HUES48 (cell line): Measurements from ENCODE around the gene ADAMTS3.

Experiments used
- H3K27ac ChIP-seq: one replicate; pipeline ENCODE4 v1.7.0; 2013; ENCODE audit warnings: low read depth, low read length, inconsistent platforms
- H3K27me3 ChIP-seq: 2 replicates; pipeline ENCODE4 v1.6.1; 2013; ENCODE audit warnings: mild to moderate bottlenecking, low read length; ENCODE audit not compliant: control insufficient read depth, insufficient read depth
- H3K36me3 ChIP-seq: 2 replicates; pipeline ENCODE4 v1.6.1; 2013; ENCODE audit warnings: low read length; ENCODE audit not compliant: control insufficient read depth, insufficient read depth
- H3K4me1 ChIP-seq: 2 replicates; pipeline ENCODE4 v1.6.1; 2013; ENCODE audit warnings: mild to moderate bottlenecking, low read length; ENCODE audit not compliant: control insufficient read depth, insufficient read depth
- H3K4me3 ChIP-seq: 2 replicates; pipeline ENCODE4 v1.5.1; 2013; ENCODE audit warnings: mild to moderate bottlenecking, low read depth, low read length
- H3K9ac ChIP-seq: 2 replicates; pipeline ENCODE4 v1.6.1; 2013; ENCODE audit warnings: mild to moderate bottlenecking, low read depth, low read length, moderate library complexity
- H3K9me3 ChIP-seq: 2 replicates; pipeline ENCODE4 v1.6.1; 2013; ENCODE audit warnings: low read length; ENCODE audit not compliant: control insufficient read depth, insufficient read depth

Gene ADAMTS3

DNA sequence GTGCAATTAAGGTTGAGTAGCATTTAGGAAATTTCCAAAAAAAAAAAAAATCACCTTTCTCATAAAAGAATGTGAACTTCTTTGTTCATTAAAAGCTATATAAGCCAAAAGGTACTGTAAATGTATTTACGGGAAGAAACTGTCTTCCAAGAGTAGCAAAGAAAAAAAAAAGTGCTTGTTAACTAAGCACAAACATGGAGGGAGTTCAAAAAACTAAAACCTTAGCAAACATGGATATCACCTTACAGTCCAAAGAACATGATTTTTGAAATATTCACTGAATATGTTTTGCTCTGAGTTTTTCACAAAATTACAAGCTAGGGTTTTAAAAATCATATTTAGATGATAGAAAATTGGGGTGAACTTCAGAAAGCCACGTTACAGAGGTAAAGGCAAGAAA is 217.5 kb downstream of the ADAMTS3 start:
- Histone ChIP-seq H3K27me3 (no peaks in the 10 kb centered on the region), H3K9ac (no peak overlapping the region), H3K9me3 (no peaks in the 10 kb centered on the region), H3K4me1 (no peaks in the 10 kb centered on the region), H3K27ac (no peak overlapping the region), H3K36me3 (no peaks in the 10 kb centered on the region), H3K4me3 (no peak overlapping the region)

DNA sequence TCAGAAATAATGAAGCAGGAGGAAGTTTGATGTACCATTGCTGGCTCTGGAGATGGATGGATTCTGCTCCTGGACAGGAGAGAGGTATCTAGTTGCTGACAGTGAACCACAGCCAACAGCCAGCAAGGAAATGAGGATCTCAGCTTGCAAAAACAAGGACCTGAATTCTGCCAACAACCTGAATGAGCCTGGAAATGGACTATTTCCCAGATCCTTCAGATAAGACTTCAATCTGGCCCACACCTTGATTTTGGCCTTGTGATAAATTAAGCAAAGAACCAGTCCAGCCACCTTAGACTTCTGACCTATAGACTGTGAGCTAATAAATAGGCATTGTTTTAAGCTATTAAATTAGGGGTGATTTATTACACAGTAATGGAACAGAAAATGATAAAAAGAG is 220.3 kb downstream of the ADAMTS3 start:
- H3K4me3 ChIP-seq: no peak overlapping the region
- H3K27ac ChIP-seq: no peak overlapping the region
- H3K4me1 ChIP-seq: no peaks in the 10 kb centered on the region
- no peak overlapping the region for H3K9ac ChIP-seq
- H3K27me3 ChIP-seq: no peaks in the 10 kb centered on the region
- no peaks in the 10 kb centered on the region for H3K36me3 ChIP-seq
- H3K9me3 ChIP-seq: no peaks in the 10 kb centered on the region

DNA sequence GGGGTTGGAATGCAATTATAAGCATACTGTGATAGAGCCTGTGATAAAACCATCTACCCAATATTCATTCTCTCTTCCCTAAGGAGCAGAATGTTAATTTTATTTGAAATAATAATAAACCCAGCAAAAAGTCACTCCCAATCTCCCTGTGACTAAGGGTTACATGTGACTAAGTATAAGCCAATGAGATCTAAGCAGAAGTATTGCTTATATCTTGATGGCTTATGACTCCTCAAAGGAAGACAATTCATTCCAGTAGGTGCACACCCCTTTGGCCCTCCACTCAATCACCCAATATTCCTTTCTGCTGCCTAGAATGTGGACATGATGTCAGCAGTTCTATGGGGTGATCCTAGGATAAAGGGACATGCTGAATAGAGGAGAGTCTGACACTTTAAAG is 224.6 kb downstream of the ADAMTS3 start:
- H3K27me3 ChIP-seq: no peaks in the 10 kb centered on the region

DNA sequence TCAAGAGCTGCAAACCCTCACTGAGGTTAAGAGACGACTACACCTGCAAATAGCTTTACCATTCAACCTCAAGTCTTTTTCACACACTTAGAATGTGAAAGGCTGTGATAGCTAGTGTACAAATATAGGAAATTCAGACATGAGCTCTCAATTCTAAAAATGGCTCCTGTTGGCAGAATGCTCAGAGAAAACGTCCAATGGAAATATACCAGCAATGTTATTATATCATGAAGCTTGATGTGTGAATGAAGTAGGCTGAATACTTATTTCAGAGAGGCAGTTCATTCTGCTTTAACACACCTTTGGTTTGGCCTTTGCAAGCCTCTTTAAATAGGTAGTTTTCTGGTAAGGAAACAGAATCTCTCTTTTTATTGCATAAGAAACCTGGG is 227.6 kb downstream of the ADAMTS3 start:
- Histone ChIP-seq H3K27ac (no peak overlapping the region), H3K9me3 (no peaks in the 10 kb centered on the region), H3K4me1 (no peaks in the 10 kb centered on the region), H3K36me3 (no peaks in the 10 kb centered on the region), H3K27me3 (no peaks in the 10 kb centered on the region), H3K9ac (no peak overlapping the region), H3K4me3 (no peak overlapping the region)

More for the DNA sequence above, 224.6 kb downstream of the ADAMTS3 start:
- Histone ChIP-seq H3K4me3 (no peak overlapping the region), H3K27ac (no peak overlapping the region), H3K9ac (no peak overlapping the region), H3K9me3 (no peaks in the 10 kb centered on the region), H3K36me3 (no peaks in the 10 kb centered on the region), H3K4me1 (no peaks in the 10 kb centered on the region)

DNA sequence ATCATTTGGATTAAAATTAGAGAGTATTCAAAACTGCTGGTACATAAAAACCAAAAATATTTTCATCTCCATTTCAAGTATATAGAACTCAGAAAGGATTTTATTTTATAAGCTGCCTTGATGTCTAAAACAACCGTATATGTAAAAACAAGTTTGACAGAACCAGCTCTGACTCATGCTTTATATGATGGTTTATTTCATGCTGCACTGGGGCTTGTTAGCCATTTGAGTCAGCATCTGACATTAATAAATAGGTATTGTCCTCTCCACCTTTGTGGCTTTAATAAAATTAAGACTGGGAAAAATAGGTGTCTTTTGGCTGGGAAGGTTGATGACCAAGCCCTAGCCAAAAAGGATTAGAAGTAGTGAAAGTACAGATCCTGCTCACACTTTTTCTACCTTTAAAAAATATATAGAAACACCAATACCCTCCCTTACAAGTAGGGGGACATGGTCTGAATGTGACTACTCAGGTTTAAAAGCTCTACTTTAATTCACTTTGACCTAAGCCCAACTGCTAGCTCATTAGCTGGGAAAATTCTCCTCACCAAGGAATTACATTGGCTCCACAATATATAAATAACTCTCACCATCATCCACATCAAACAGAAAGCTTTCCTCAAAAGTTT is 228.1 kb downstream of the ADAMTS3 start:
- H3K4me1 ChIP-seq: no peaks in the 10 kb centered on the region
- H3K9me3 ChIP-seq: no peaks in the 10 kb centered on the region
- H3K27me3 ChIP-seq: no peaks in the 10 kb centered on the region
- H3K4me3 ChIP-seq: no peak overlapping the region
- no peaks in the 10 kb centered on the region for H3K36me3 ChIP-seq
- no peak overlapping the region for H3K9ac ChIP-seq
- H3K27ac ChIP-seq: no peak overlapping the region

GRCh38 chr4:72338060-72338459 is 231.0 kb downstream of the ADAMTS3 start:
- H3K27me3 ChIP-seq: no peaks in the 10 kb centered on the region
- H3K36me3 ChIP-seq: no peaks in the 10 kb centered on the region
- H3K9ac ChIP-seq: no peak overlapping the region
- H3K4me3 ChIP-seq: no peak overlapping the region
- no peaks in the 10 kb centered on the region for H3K4me1 ChIP-seq
- no peak overlapping the region for H3K27ac ChIP-seq
- H3K9me3 ChIP-seq: no peaks in the 10 kb centered on the region

DNA sequence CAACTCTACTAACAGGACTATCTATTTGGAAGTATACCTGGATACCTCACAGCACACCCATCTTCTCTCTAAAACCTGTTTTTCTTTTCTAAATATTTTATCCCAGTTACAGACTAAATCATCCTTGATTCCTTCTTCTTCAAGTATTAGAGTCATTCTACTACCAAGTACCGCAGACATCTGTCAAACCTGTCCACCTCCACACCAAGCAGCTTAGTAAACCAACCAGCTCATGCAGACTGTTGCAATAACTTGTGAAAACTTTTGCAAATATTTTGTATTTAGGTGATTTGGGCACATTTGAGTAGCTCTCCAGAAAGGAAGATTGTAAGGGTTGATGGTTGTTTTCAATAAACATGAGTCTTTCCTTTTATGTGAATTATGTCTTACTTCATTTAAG is 238.6 kb downstream of the ADAMTS3 start:
- Histone ChIP-seq H3K27ac (no peak overlapping the region), H3K36me3 (no peaks in the 10 kb centered on the region), H3K4me1 (no peaks in the 10 kb centered on the region; the same call in 1 of the 2 replicates), H3K9ac (no peak overlapping the region), H3K9me3 (no peaks in the 10 kb centered on the region), H3K4me3 (no peak overlapping the region), H3K27me3 (no peaks in the 10 kb centered on the region)

DNA sequence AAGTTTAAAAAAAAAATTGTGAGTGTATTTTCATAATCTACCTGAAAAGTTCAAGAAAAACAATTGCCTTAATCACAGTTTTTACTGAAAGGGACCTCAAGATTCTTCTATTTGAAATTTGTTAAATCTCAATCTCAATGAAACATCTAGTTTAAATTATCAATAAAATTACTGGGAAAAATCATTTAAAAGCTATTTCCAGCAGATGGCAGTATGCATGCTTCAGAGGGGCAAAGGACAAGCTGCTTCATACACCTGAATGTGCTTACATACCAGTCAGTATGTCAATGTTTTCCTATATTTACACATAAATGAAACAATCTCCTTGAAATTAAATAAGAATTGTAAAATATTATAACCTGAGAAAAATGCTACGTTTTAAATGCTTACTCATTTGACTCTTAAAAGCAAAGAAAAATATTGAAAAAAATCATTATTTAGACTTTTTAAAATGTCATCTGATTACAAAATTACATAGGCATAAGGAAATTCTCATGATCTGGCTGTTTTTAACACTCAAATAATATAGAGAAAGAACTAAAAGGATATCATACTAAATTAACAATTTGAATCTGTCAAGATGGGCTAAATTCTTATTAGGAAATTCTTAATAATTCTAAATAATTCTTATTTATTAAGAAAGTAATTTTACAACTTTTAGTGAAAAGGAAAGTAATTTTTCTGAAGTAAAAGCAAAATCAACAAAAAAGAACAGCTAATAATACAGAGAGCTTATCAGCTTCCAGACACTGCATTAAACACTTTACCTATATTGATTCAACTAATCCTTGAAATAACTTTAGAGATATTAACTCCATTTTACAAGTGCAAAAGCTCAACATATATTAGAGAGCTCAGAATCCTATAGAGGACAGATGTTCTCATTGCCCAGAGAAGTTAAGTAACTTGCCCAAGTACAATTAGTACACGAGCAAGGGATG is 242.1 kb downstream of the ADAMTS3 start:
- Histone ChIP-seq H3K27ac (no peak overlapping the region), H3K4me3 (no peak overlapping the region), H3K27me3 (no peaks in the 10 kb centered on the region)

DNA sequence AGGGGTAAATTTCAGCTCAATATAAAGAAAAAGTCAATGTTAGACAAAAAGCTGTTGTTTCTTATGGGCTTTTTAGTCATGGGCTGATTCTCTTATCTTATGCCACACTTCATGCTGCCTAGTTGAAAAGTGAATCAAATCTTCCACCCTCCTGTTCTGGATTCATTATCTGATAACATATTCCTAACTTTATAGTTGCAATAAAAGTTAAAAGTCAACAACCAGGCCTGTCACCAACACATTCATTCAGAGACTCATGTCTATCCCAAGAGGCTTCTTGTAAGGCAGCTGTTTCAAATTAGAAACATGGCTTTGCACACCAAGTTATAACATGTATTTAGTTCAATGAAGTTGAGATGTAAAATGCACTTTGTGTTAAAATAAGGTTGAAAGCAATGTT is 243.8 kb downstream of the ADAMTS3 start:
- Histone ChIP-seq H3K36me3 (no peaks in the 10 kb centered on the region), H3K27me3 (no peaks in the 10 kb centered on the region), H3K27ac (no peak overlapping the region), H3K4me3 (no peak overlapping the region), H3K9ac (no peak overlapping the region), H3K4me1 (no peaks in the 10 kb centered on the region; the same call in 1 of the 2 replicates), H3K9me3 (no peaks in the 10 kb centered on the region)

More for the DNA sequence above, 242.1 kb downstream of the ADAMTS3 start:
- Histone ChIP-seq H3K36me3 (no peaks in the 10 kb centered on the region), H3K4me1 (no peaks in the 10 kb centered on the region; the same call in 1 of the 2 replicates), H3K9me3 (no peaks in the 10 kb centered on the region), H3K9ac (no peak overlapping the region)

DNA sequence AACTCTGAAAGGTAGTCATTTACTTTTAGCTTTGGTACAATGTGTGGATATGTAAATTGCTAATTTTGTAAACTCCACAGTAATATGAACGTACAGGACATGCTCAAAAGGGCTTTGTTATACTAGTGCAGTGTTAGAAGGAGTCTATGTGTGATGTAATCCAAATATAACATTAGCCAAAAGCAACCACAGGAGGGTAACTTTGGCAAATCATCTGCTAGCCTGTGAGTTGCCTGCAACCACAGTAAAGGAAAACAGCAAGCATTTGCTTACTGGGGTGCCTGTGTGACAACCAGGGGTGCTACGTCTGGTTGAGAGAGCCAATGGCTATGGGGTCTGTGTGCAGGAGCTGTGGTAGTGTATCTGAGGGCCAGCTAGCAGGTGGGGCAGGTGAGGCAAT is 245.8 kb downstream of the ADAMTS3 start:
- Histone ChIP-seq H3K27me3 (no peaks in the 10 kb centered on the region), H3K4me3 (no peak overlapping the region), H3K9ac (no peak overlapping the region), H3K9me3 (no peaks in the 10 kb centered on the region), H3K27ac (no peak overlapping the region), H3K36me3 (no peaks in the 10 kb centered on the region), H3K4me1 (no peaks in the 10 kb centered on the region; the same call in 1 of the 2 replicates)

DNA sequence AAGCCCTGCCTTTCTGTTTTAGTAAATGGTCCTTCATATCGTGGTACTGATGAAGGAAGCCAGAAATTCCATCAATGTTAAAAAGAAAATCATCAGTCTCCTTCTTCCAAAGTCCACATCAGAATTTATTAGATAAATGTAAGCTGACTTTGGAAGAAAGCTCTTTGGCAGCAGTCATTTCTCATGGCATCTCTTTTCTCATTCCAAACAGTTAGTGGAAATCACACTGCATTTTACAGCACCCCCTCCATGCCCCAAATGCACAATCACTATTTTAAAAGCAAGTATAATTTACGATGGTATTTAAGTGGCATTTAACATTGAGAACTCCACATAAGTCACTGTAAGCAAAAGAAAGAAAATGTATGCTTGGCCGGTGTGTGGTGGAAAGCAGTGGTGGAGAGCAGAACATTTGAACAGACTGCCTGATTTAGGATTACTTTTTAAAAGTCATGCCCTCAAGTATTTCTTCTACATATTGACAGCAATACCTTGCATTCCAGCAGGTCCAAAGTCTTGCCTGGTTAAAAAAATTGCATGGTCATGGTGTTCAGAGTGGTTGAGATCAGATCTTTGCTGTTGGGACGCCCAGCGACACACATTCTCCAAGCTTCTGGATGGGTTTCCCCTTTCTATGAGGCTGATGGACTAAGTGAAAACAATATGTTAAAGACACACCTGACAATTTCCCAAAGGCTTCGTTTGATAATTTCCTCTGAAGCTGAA is 248.6 kb downstream of the ADAMTS3 start:
- no peak overlapping the region for H3K27ac ChIP-seq
- H3K9ac ChIP-seq: no peak overlapping the region
- no peak overlapping the region for H3K4me3 ChIP-seq

More for the DNA sequence above, 248.6 kb downstream of the ADAMTS3 start:
- Histone ChIP-seq H3K4me1 (no peaks in the 10 kb centered on the region), H3K9me3 (no peaks in the 10 kb centered on the region), H3K36me3 (no peaks in the 10 kb centered on the region), H3K27me3 (no peaks in the 10 kb centered on the region)
